Measurements from ENCODE around the gene DIO3.
"Not testable (repeated sequence)": the region's sequence is repeated elsewhere in the genome, so short reads cannot be mapped to it uniquely, and the experiment has no call there.

Gene DIO3

DNA sequence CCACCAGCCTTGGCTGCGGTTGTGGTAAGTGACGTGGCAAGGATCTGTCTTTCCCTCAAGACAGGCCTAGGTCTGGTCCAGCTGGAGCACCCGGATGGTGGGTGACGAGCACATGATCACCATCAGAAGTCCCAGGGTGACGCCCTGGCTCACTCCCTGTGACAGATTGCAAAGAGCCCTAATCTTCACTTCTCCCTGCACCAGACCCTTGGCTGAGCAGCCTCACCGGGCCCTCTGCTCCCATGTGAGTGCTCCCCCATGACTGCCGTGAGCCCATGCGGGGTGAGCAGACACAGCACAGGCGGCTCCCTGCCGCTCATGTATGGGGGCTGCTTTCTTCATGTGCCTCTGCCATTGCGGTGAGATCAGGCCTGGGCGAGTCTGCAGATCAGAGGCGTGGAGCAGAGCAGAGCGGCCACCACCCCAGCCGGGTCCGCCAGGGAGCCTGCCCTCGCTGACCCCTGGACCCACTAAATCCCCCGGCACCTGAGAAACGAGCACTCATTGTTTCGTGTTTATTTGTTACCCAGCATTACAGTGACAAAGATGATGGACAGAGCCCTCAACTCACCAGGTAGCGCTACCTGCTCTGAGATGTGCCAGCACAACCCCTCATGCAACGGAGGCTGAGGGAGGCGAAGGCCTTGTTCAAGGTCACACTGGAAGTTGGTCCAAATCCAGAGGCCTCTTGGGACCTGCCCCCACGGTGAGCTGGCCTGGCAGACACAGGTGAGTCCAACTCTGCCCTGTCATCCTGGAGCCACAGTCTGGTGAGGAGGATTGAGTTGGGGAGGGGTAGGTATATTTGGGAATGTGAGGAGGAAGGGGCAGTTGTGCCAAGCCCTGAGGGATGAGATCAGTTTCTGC is 9.3 kb upstream of the DIO3 start:
- no peak for TF ChIP-seq ZNF274 (IDR thresholded peaks at IDR 0.05; ENCODE audit: low read depth, low read length)
- H3K4me3 ChIP-seq (ENCODE audit: low read length): no peak overlapping the region

DNA sequence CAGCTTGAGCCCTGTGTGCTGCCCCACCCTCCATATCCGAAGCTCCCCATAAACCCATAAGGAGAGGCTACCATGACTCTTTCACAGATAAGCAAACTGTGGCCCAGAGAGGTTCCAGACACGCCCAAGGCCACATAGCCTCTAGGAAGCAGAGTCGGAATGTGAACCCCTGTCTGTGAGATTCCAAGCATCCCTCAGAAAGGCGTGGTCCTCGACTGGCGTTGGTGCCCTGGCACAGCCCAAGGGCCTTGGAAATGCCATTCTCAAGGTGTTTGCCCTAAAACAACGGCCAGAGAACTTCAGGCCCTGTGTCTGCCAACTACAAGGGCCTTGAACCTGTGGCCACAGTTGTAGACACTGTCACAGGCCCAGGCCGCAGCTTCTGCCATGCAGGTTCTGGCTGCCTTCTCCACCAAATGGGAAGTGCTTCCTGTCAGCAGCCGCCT is 8.5 kb upstream of the DIO3 start:
- TF ChIP-seq ZNF274 (IDR thresholded peaks at IDR 0.05; ENCODE audit: low read depth, low read length): no peak
- H3K4me3 ChIP-seq (ENCODE audit: low read length): no peak overlapping the region

DNA sequence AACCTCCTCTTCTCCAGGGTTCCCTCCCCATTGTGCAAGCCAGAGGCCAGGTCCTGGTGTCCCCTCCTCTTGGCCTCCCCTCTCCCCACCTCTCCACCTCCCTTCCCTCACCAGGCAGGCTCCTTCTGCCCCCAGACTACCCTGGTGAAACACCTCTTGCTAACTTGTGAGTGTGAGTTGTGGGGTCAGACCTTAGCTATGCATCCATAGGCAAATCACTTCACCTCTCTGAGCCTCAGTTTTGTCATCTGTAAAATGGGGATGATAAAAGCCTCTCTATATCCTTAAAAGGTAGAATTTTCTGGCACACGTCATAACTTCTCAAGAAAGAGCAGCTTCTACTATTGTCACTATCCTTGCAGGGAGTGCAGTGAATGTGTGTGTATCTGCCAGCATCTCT is 7.9 kb upstream of the DIO3 start:
- TF ChIP-seq ZNF274 (IDR thresholded peaks at IDR 0.05; ENCODE audit: low read depth, low read length): no peak

DNA sequence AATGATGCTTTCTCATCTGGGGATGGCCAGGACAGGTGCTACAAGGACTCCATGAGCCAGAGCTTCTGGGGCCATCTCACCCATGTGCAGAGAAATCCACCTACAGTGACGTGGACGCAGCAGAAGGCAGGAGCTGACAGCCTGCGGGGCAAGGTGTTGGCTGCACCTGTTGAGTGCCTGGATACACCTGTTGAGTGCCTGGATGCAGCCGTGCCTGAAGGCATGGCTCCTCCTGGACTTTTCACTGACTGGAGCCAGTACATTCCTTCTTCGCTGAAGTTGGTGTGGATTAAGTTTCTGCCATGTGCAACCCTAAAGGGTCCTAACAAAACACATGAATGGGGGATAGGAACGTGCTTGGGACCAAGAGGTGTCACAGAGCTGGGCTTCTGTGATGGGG is 7.4 kb upstream of the DIO3 start:
- no peak overlapping the region for H3K4me3 ChIP-seq (ENCODE audit: low read length)
- no peak for TF ChIP-seq ZNF274 (IDR thresholded peaks at IDR 0.05; ENCODE audit: low read depth, low read length)

More for the DNA sequence above, 7.9 kb upstream of the DIO3 start:
- H3K4me3 ChIP-seq (ENCODE audit: low read length): no peak overlapping the region

DNA sequence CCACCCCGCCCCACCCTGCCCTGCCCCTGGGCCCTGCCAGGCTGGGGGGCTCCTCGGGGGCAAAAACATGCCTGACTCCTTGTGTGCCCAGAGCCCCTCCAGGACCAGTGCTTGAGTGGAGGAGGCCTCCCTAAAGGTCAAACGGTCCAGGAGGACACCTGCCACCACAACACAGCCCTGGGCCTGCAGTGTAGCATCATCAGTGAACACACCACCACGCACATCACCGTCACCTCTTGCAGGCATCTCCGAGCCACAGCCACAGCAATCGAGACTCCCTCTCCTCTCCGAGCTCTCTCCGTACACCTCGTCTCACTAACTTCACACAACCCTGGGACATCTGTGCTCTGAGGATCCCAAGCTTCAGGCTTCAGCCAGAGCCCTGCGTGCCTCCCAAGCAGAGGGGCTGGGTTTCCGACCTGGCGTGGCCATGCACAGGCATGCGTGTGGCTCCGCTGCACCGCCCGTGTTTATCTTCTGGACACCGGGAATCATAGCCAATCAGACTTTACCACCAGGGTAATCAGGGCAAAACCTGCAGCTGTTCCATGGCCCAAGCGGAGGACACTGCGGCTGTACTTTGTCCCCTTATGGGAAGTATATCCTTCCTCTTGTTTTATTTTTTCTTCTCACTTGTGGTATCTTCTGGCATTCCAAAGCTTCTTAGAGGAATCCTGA is 6.2 kb upstream of the DIO3 start:
- H3K4me3 ChIP-seq (ENCODE audit: low read length): no peak overlapping the region
- TF ChIP-seq ZNF274 (IDR thresholded peaks at IDR 0.05; ENCODE audit: low read depth, low read length): no peak

DNA sequence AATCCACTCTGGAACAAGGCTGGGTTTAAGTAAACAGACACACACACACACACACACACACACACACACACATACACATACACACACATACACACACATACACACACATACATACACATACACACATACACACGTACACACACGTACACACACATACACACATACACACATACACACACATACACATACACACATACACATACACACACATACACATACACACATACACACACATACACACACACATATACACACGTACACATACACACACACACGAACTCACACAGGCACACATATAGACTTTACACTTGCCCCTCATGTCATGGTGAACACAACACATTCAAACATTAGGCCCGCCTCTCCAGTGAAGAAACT is 5.6 kb upstream of the DIO3 start:
- not testable (repeated sequence) for H3K4me3 ChIP-seq (ENCODE audit: low read length)

DNA sequence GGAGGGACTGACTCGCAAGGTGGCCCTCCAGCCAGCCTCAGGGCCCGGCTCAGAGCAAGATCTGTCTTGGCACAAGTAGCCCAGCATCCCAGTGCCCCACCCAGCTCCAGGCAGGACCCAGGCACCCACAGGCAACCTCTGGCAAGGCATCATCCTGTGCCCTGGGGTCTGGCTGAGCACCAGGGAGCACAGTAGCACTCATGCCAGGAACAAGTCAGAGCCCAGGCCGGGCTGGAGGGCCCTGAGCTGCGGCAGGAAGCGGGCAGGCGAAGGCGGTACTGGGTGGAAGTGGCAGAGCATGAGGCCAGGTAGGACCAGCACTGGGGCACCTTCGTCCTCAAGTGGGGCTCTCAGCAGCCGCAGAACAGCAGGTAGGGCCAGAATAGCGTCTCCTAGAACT is 5.2 kb upstream of the DIO3 start:
- TF ChIP-seq ZNF274 (IDR thresholded peaks at IDR 0.05; ENCODE audit: low read depth, low read length): no peak
- H3K4me3 ChIP-seq (ENCODE audit: low read length): no peak overlapping the region

DNA sequence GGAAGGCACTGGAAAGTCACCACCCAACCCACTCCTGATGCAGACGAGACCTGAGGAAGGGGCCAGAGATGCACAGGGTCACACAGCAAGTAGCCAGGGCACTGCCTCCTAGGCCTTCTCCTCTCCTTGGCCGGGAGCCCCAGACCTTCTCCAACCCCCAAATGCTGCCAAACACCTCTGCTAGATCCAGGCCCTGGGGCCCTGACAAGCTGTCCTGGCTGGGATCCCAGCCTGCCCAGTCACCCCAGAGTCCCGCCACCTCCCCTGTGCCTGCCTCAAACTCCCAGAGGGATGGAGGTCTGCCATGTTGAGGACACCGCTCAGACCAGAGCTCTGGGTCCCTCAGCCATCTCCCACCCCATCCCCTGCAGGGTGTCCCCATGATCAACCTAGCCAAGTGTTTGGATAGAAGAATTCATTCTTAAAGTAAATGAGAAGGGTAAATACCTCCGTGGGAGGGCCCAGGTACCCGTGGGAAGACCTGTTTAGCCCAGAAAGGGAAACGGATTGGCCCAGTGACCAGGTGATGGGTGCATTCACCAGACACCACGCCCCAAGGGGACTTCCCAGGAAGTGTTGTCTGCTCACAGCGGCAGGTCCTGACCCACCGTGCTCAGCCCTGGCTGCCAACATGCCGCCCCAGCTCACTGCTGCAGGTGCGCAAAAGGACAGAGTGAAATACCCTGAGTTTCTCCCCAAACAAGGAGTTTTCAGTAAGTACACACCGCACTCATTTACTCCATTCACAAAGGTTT is 4.6 kb upstream of the DIO3 start:
- no peak for TF ChIP-seq ZNF274 (IDR thresholded peaks at IDR 0.05; ENCODE audit: low read depth, low read length)
- H3K4me3 ChIP-seq (ENCODE audit: low read length): no peak overlapping the region

DNA sequence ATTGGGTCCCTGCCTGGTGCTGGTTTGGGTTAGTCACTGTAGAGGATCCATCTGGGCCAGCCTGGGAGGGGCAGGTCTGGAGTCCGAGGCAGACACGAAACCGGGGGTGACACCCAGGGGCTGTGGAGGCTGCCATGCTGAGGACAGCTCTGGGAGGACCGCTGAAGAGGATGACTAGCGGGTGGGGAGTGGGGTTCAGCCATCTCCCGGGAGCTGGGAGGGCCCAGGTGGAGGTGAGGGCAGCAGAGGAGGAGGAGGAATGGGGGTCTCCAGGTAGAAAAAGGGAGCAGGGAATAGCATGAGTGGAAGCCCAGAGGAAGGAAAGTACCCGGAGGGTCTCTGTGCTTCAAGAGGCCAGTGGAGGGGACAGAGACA is 4.0 kb upstream of the DIO3 start:
- H3K4me3 ChIP-seq (ENCODE audit: low read length): no peak overlapping the region
- no peak for TF ChIP-seq ZNF274 (IDR thresholded peaks at IDR 0.05; ENCODE audit: low read depth, low read length)

DNA sequence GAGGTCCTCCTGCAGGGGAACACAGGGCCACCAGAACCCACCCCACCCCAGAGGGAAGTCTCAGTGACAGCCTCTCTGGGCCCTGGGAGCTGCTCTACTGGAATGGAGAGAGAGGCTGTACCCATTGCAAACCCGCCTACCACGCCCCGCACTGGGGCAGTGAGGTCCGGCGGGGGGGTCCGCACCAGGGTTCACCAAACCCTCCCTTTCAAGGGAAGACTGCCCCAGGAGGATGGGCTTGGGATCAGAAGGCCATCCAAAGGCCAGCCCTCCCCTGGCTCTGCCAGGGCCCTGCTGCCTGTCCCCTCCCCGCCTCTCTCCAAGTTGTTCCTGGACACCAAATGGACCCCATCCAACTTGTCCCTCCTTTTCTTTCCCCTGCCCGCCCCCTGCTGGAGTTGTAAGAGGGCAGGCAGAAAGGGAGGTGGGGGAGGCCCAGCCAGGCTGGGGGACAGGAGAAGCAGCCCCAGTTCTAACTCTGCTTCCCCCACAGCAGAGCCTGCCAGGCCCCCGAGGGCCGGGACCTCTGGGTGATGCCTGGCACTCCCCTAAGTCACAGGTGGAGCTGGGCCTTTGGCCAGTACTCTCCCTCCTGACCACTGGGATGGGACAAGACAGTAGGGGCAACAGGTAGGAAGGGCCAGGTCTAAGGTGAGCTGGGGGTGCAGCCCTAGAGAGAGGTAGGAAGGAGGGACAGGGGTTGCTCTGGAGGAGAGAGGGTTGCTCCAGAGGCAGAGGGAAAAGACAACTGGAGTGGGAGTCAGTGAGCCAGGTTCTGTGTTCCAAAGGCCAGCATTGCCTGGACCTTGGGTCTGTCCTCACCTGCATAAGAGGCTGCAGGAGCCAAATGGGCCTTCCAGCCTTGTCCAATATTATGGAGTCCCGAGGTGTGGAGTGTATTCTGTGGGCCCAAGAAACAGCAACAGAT is 3.2 kb upstream of the DIO3 start:
- no peak for TF ChIP-seq ZNF274 (IDR thresholded peaks at IDR 0.05; ENCODE audit: low read depth, low read length)
- no peak overlapping the region for H3K4me3 ChIP-seq (ENCODE audit: low read length)

DNA sequence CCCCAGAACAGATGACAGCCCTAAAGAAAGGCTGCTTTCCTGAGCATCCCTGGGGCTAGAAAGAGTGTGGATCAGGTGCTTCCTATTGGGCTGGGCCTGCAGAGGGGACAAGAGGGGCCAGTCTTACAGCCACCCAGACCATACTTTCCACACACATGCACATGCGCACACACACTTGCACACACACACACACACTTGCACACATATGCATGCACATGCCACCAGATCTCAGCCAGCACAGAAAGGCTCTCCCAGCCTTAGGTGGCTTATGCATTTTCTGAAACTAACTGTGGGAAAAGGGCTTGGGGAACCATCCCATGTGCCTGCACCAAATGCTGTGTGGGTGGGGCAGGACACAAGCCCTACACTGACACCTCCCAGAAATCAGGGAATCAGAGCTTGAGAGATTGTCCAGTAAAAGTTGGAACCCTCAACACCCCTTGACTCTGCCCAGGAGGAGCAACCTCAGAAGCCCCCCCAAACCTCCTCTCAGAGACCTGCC is 2.5 kb upstream of the DIO3 start:
- no peak overlapping the region for H3K4me3 ChIP-seq (ENCODE audit: low read length)
- TF ChIP-seq ZNF274 (IDR thresholded peaks at IDR 0.05; ENCODE audit: low read depth, low read length): no peak

DNA sequence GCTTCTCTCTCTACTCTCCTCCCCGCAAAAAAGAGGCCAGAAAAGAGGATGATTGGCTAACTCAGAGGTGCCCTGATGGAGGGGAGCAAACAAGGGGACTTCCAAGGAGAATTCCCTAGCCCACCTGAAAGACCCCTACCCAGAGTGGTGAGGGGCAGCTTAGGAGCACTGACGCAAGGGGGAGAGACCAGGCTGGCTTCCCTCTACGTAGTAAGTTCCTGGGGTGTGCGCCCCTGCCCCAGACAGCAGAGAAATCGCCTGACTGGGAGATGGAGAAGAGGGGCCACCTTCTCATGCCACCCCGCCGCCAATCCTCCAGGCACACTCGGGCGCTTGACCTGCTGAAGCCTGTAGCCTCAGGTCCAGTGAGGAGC is 2.1 kb upstream of the DIO3 start:
- TF ChIP-seq ZNF274 (IDR thresholded peaks at IDR 0.05; ENCODE audit: low read depth, low read length): no peak

DNA sequence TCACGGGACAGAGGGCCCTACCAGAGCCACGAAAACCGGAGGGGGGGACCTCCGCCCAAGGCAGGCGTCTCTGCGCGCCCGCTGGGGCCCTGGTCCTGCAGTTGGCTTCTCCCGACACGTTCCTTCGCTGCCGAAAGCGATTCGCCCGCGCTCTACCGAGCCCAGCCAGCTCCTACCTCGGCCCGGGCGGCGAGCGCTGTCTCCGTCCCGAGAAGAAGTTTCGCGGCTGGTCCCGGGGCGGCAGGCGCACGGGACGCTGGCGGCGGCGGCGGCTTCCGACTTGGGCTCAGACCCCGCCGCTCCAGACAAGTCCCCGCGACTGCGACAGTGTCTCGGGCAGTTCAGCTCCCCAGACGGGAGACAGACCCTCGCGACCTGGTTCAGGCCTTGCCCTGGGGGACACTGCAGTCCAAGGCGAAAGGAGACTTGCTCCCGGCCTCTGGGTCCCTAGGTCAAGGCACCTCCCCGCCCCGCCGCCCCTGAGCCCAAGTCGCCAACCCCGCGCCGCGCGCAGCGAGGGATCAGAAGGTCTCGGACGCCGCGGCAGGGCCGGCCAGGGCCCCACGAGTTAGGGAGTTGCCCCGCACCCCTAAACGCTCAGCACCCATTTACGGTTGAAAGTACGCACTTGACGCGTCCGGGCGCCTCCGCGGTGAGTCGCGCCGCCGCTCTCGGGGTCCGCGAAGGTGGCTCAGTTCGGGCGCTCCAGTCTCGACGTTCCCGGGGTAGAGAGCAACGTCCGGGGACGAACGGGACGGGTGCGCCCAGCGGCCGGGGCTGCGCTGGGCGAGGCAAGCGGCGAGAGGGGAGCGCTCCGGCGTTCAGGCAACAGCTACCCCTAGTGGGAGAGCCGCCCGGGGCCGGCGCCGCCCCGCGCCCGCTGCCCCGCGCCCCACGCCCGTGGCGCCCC is 1.4 kb upstream of the DIO3 start:
- TF ChIP-seq ZNF274 (IDR thresholded peaks at IDR 0.05; ENCODE audit: low read depth, low read length): no peak
- no peak overlapping the region for H3K4me3 ChIP-seq (ENCODE audit: low read length)

More for the DNA sequence above, 2.1 kb upstream of the DIO3 start:
- H3K4me3 ChIP-seq (ENCODE audit: low read length): no peak overlapping the region

Measured in GM08714 (cell line).